Osteocyte (in vitro differentiated cells): Measurements from ENCODE around the gene FAM13C. TPM values are rescaled to one million over a fixed set of nuclear protein-coding genes. Genes with fewer than 3 reads are reported as not detected.

Source experiments
- DNase-seq: peaks from one replicate; pipeline ENCODE4 v3.0.0; 2021; ENCODE audit warnings: mixed read lengths; ENCODE audit not compliant: unreplicated experiment; ENCODE audit errors: extremely low spot score
- H3K27ac Mint-ChIP-seq: one replicate; pipeline ENCODE4 v1.8.0; 2021; ENCODE audit warnings: mild to moderate bottlenecking, mixed read lengths; ENCODE audit not compliant: unreplicated experiment
- H3K27me3 Mint-ChIP-seq: one replicate; pipeline ENCODE4 v1.8.0; 2021; ENCODE audit warnings: mixed read lengths; ENCODE audit not compliant: unreplicated experiment
- H3K36me3 Mint-ChIP-seq: one replicate; pipeline ENCODE4 v1.8.0; 2021; ENCODE audit warnings: mixed read lengths; ENCODE audit not compliant: unreplicated experiment
- H3K4me1 Mint-ChIP-seq: one replicate; pipeline ENCODE4 v1.8.0; 2021; ENCODE audit warnings: mixed read lengths; ENCODE audit not compliant: unreplicated experiment
- H3K4me3 Mint-ChIP-seq: one replicate; pipeline ENCODE4 v1.8.0; 2021; ENCODE audit warnings: mild to moderate bottlenecking, moderate library complexity, mixed read lengths; ENCODE audit not compliant: unreplicated experiment
- H3K9me3 Mint-ChIP-seq: one replicate; pipeline ENCODE4 v1.8.0; 2021; ENCODE audit warnings: mixed read lengths; ENCODE audit not compliant: unreplicated experiment
- CTCF ChIP-seq: fragments of 200-600 bp; sonication (generic); IDR thresholded peaks from 2 replicates; pipeline ENCODE4 v1.5.0; 2021; ENCODE audit warnings: antibody characterized with exemption, mild to moderate bottlenecking, moderate library complexity
- total RNA-seq: library from RNA; stranded (reverse); gene quantifications from 2 replicates; pipeline ENCODE4 v1.2.1, GENCODE V29; 2021

The FAM13C gene
- total RNA-seq, 1 donor from 2014 or later = 3.2 TPM

DNA sequence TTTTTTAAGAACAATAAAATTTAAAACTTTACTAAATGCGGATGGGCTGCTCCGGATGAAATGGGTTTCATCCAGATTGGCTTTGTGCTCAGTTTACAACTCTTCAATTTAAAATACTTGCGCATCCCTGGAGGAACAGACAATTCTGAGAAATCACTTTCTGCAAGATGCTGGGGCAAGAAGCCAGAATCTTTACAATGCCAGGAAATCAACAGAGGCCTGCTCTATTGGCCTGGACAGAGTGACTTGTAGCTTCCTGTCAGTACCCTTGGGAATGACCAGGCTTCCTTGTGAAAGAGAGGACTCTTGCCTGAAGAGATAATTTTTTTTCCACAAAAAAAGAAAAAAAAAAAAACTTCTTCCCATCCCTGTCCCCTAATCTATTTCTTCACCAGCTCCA is 3.9 kb upstream of the FAM13C start:
- Mint-ChIP-seq H3K4me1 (peaks cover 14% of the 10 kb centered on the region), H3K27ac (no peak overlapping the region), H3K27me3 (peaks cover 10% of the 10 kb centered on the region), H3K4me3 (no peak overlapping the region), H3K36me3 (no peaks in the 10 kb centered on the region), H3K9me3 (no peaks in the 10 kb centered on the region)
- TF ChIP-seq CTCF = no peak
- no peak for DNase-seq

DNA sequence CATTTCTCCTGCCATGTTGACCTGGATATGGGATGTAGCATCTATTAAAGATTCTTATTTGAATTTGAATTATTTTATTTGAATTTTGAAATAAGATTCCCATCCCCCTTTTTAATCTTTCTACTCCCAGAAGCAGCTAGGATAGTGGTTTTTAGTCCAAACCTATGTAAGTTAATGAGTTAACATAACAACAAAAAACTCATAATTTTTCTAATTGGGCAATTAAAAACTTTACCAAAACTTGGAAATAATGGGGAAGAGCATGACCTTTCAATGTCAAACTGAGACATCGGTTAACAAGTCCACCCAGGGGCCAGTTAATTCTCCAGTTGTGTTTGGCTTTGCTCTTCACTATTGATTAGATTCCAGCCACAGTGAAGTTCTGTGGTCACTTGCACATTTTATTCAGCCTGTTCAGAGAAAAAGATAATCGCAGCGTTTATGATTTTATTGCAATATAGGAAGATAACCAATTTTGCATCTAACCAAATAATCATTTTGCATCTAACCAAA is 1.2 kb upstream of the FAM13C start:
- Mint-ChIP-seq H3K9me3 (no peaks in the 10 kb centered on the region), H3K36me3 (no peaks in the 10 kb centered on the region), H3K4me3 (no peak overlapping the region), H3K27me3 (peaks cover 10% of the 10 kb centered on the region), H3K4me1 (peaks cover 14% of the 10 kb centered on the region), H3K27ac (peak overlapping the region; percentile 78)
- TF ChIP-seq CTCF = no peak
- no peak for DNase-seq

DNA sequence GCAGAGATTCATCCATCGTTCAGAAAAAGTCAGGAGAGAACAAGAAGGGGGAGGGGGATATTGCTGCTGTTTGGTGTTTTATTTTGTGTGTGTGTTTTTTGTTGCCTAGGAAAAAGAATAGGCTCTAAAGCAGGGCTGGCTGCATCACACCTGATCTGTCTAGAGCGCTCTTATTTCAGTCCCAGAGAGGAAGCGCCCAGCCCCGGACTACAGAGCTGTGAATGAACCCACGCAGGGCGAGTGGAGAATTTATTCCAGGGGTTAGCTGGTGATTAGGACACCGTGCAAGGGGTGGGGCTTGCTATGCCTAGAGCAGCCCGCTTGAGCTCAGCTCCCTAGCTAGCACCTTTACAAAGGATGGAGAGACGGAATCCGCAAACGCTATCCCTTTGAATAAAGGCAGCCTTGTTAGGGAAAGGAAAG is 621 bp upstream of the FAM13C start:
- Mint-ChIP-seq H3K27me3 (peaks cover 10% of the 10 kb centered on the region), H3K4me1 (peaks cover 14% of the 10 kb centered on the region), H3K27ac (peak overlapping the region; percentile 78), H3K4me3 (peak overlapping the region; percentile 76), H3K9me3 (no peaks in the 10 kb centered on the region), H3K36me3 (no peaks in the 10 kb centered on the region)
- DNase-seq = no peak
- TF ChIP-seq CTCF = no peak

DNA sequence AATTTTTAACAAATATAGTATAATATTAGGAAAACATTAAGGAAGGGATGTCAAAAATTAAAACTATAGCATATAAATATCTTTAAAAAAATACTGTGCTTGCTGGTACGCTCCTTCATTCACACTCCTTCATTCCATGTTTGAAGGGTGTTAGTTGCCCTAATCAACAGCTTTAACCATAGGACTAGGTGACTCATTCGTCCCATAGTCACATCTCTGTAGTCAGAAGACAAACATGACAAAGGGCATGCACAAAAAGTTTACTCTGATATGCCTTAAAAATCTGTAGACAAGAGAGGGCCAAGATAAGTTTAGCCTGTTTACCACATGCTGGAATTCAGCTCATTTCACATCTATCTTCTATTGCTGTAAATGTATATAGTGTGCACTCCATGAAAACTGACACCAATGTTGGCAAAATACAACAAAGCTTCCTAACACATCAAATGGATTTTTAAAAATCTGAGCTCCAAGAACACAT is 646 bp downstream of the FAM13C start:
- no peaks in the 10 kb centered on the region for H3K9me3 Mint-ChIP-seq
- H3K36me3 Mint-ChIP-seq = no peaks in the 10 kb centered on the region
- peaks cover 10% of the 10 kb centered on the region for H3K27me3 Mint-ChIP-seq
- no peak for TF ChIP-seq CTCF
- no peak for DNase-seq
- peak overlapping the region; percentile 76 for H3K27ac Mint-ChIP-seq
- H3K4me1 Mint-ChIP-seq = peaks cover 14% of the 10 kb centered on the region
- peak overlapping the region; percentile 76 for H3K4me3 Mint-ChIP-seq

- Mint-ChIP-seq H3K27ac (no peak overlapping the region), H3K4me1 (peaks cover 14% of the 10 kb centered on the region), H3K27me3 (peaks cover 14% of the 10 kb centered on the region), H3K36me3 (no peaks in the 10 kb centered on the region), H3K4me3 (no peak overlapping the region), H3K9me3 (no peaks in the 10 kb centered on the region)
- TF ChIP-seq CTCF = no peak
- DNase-seq = no peak
Observed at GRCh38 chr10:59360605-59361405, 1.5 kb downstream of the FAM13C start.
